ENCODE results near the gene FBLN2.

Gene FBLN2

GRCh38 chr3:13674538-13675185 lies 125.7 kb downstream of the FBLN2 start:
- Histone ChIP-seq H3K27me3 (peaks cover 0 to 47% of the 10 kb centered on the region in 2 donors), H3K4me1 (no peaks in the 10 kb centered on the region), H3K27ac (no peak overlapping the region), H3K4me3 (no peak overlapping the region), H3K9me3 (no peaks in the 10 kb centered on the region), H3K36me3 (no peaks in the 10 kb centered on the region)
- intact Hi-C loops (cut with DNase I; ENCODE audit: low total_unique reads) = no loop called here
- no peak for DNase-seq
- TF ChIP-seq CTCF (IDR thresholded peaks at IDR 0.05) = no peak

GRCh38 chr3:13676356-13677017 lies 127.6 kb downstream of the FBLN2 start:
- TF ChIP-seq CTCF (IDR thresholded peaks at IDR 0.05) = no peak
- no peaks in the 10 kb centered on the region for H3K36me3 ChIP-seq
- no peak overlapping the region for H3K27ac ChIP-seq
- H3K4me1 ChIP-seq = no peaks in the 10 kb centered on the region
- intact Hi-C loops (cut with DNase I; ENCODE audit: low total_unique reads) = no loop called here
- H3K27me3 ChIP-seq = peaks cover 0 to 44% of the 10 kb centered on the region in 2 donors
- no peak for DNase-seq
- no peaks in the 10 kb centered on the region for H3K9me3 ChIP-seq
- H3K4me3 ChIP-seq = no peak overlapping the region

- H3K36me3 ChIP-seq = no peaks in the 10 kb centered on the region
- no peak for DNase-seq
- no peak overlapping the region for H3K4me3 ChIP-seq
- intact Hi-C loops (cut with DNase I; ENCODE audit: low total_unique reads) = no loop called here
- H3K4me1 ChIP-seq = no peaks in the 10 kb centered on the region
- H3K27me3 ChIP-seq = peaks cover 0 to 45% of the 10 kb centered on the region in 2 donors
- TF ChIP-seq CTCF (IDR thresholded peaks at IDR 0.05) = no peak
- no peaks in the 10 kb centered on the region for H3K9me3 ChIP-seq
- H3K27ac ChIP-seq = no peak overlapping the region
Measured at GRCh38 chr3:13677272-13677671, 128.3 kb downstream of the FBLN2 start.

GRCh38 chr3:13681931-13682330 lies 133.0 kb downstream of the FBLN2 start:
- H3K36me3 ChIP-seq = no peaks in the 10 kb centered on the region
- no peak for DNase-seq
- intact Hi-C loops (cut with DNase I; ENCODE audit: low total_unique reads) = no loop called here
- H3K4me3 ChIP-seq = no peak overlapping the region
- no peaks in the 10 kb centered on the region for H3K4me1 ChIP-seq
- no peak for TF ChIP-seq CTCF (IDR thresholded peaks at IDR 0.05)
- H3K27me3 ChIP-seq = peaks cover 0 to 48% of the 10 kb centered on the region in 2 donors
- no peaks in the 10 kb centered on the region for H3K9me3 ChIP-seq
- H3K27ac ChIP-seq = no peak overlapping the region

GRCh38 chr3:13682331-13683013 lies 133.5 kb downstream of the FBLN2 start:
- peaks cover 0 to 43% of the 10 kb centered on the region in 2 donors for H3K27me3 ChIP-seq
- no peaks in the 10 kb centered on the region for H3K4me1 ChIP-seq
- H3K9me3 ChIP-seq = no peaks in the 10 kb centered on the region
- no peak for DNase-seq
- H3K4me3 ChIP-seq = no peak overlapping the region
- no peak for TF ChIP-seq CTCF (IDR thresholded peaks at IDR 0.05)
- no peaks in the 10 kb centered on the region for H3K36me3 ChIP-seq
- intact Hi-C loops (cut with DNase I; ENCODE audit: low total_unique reads) = no loop called here
- H3K27ac ChIP-seq = no peak overlapping the region

Data from tibial artery (tissue), 4 donors.